ENCODE data around the gene TTLL7. TPM values are rescaled to one million over a fixed set of nuclear protein-coding genes. Genes with fewer than 3 reads are reported as not detected.

The TTLL7 gene
- total RNA-seq, 2 donors from 2014 or later: 4.1 to 5.0 TPM

- Histone ChIP-seq H3K27me3 (no peaks in the 10 kb centered on the region), H3K36me3 (no peaks in the 10 kb centered on the region), H3K9ac (ENCODE audit: low read depth in 2 of 2, low read length in 2 of 2) (no peak overlapping the region), H3K9me3 (no peaks in the 10 kb centered on the region), H3K4me1 (no peaks in the 10 kb centered on the region), H3K4me3 (no peak overlapping the region), H3K27ac (no peak overlapping the region)
- no peak for DNase-seq
- intact Hi-C loops (cut with DNase I): loop anchor here (10.0 kb wide), 1 partner anchor 831 kb away; no protein-coding TSS in a partner anchor
- TF ChIP-seq CTCF (IDR thresholded peaks at IDR 0.05): no peak
Observed at GRCh38 chr1:83923553-83923952, 75.4 kb downstream of the TTLL7 start.

- intact Hi-C loops (cut with DNase I): loop anchor here (10.0 kb wide), 1 partner anchor 832 kb away; no protein-coding TSS in a partner anchor
Observed at GRCh38 chr1:83922431-83922830, 76.5 kb downstream of the TTLL7 start.

GRCh38 chr1:83920320-83920719, 78.6 kb downstream of the TTLL7 start:
- no peak overlapping the region for H3K4me3 ChIP-seq
- no peaks in the 10 kb centered on the region for H3K9me3 ChIP-seq
- no peaks in the 10 kb centered on the region for H3K27me3 ChIP-seq
- H3K27ac ChIP-seq: no peak overlapping the region
- no peaks in the 10 kb centered on the region for H3K4me1 ChIP-seq
- TF ChIP-seq CTCF (IDR thresholded peaks at IDR 0.05): no peak
- intact Hi-C loops (cut with DNase I): loop anchor here (10.0 kb wide), 1 partner anchor 834 kb away; no protein-coding TSS in a partner anchor
- no peak overlapping the region for H3K9ac ChIP-seq (ENCODE audit: low read depth in 2 of 2, low read length in 2 of 2)
- no peaks in the 10 kb centered on the region for H3K36me3 ChIP-seq
- DNase-seq: no peak

More at GRCh38 chr1:83922431-83922830, 76.5 kb downstream of the TTLL7 start:
- no peak overlapping the region for H3K9ac ChIP-seq (ENCODE audit: low read depth in 2 of 2, low read length in 2 of 2)
- no peaks in the 10 kb centered on the region for H3K27me3 ChIP-seq
- no peak for DNase-seq
- TF ChIP-seq CTCF (IDR thresholded peaks at IDR 0.05): no peak
- H3K27ac ChIP-seq: no peak overlapping the region
- H3K36me3 ChIP-seq: no peaks in the 10 kb centered on the region
- no peaks in the 10 kb centered on the region for H3K4me1 ChIP-seq
- H3K9me3 ChIP-seq: no peaks in the 10 kb centered on the region
- H3K4me3 ChIP-seq: no peak overlapping the region

- H3K4me1 ChIP-seq: no peaks in the 10 kb centered on the region
- H3K36me3 ChIP-seq: no peaks in the 10 kb centered on the region
- no peak for DNase-seq
- no peaks in the 10 kb centered on the region for H3K27me3 ChIP-seq
- H3K9me3 ChIP-seq: no peaks in the 10 kb centered on the region
- H3K9ac ChIP-seq (ENCODE audit: low read depth in 2 of 2, low read length in 2 of 2): no peak overlapping the region
- H3K4me3 ChIP-seq: no peak overlapping the region
- intact Hi-C loops (cut with DNase I): loop anchor here (10.0 kb wide), 1 partner anchor 835 kb away; no protein-coding TSS in a partner anchor
- no peak for TF ChIP-seq CTCF (IDR thresholded peaks at IDR 0.05)
- no peak overlapping the region for H3K27ac ChIP-seq
Observed at GRCh38 chr1:83919872-83920271, 79.1 kb downstream of the TTLL7 start.

- Histone ChIP-seq H3K27me3 (no peaks in the 10 kb centered on the region), H3K36me3 (no peaks in the 10 kb centered on the region), H3K4me3 (no peak overlapping the region), H3K9me3 (no peaks in the 10 kb centered on the region), H3K4me1 (no peaks in the 10 kb centered on the region), H3K9ac (ENCODE audit: low read depth in 2 of 2, low read length in 2 of 2) (no peak overlapping the region), H3K27ac (no peak overlapping the region)
- no peak for DNase-seq
- no peak for TF ChIP-seq CTCF (IDR thresholded peaks at IDR 0.05)
- intact Hi-C loops (cut with DNase I): no loop called here
Observed at GRCh38 chr1:83918688-83919285, 80.1 kb downstream of the TTLL7 start.

Data from colonic mucosa (tissue), 4 donors.